AG09309 (cell line): Measurements from ENCODE around the gene SLC14A1.

Experiments used
- DNase-seq: peaks from one replicate; pipeline ENCODE4 v3.0.0-alpha.2; 2010; ENCODE audit warnings: low read depth
- H3K4me3 ChIP-seq: 2 replicates; pipeline ENCODE4 v1.5.1; 2011; ENCODE audit warnings: mild to moderate bottlenecking, low read depth, low read length, moderate library complexity; ENCODE audit not compliant: control insufficient read depth
- TF ChIP-seq, protein P1 (sequence below): IDR thresholded peaks from 2 replicates; pipeline ENCODE4 v1.5.1; 2011; ENCODE audit warnings: mild to moderate bottlenecking, low read depth, low read length, inconsistent platforms; ENCODE audit not compliant: insufficient read depth, control insufficient read depth; ENCODE audit errors: missing control alignments

The SLC14A1 gene

DNA sequence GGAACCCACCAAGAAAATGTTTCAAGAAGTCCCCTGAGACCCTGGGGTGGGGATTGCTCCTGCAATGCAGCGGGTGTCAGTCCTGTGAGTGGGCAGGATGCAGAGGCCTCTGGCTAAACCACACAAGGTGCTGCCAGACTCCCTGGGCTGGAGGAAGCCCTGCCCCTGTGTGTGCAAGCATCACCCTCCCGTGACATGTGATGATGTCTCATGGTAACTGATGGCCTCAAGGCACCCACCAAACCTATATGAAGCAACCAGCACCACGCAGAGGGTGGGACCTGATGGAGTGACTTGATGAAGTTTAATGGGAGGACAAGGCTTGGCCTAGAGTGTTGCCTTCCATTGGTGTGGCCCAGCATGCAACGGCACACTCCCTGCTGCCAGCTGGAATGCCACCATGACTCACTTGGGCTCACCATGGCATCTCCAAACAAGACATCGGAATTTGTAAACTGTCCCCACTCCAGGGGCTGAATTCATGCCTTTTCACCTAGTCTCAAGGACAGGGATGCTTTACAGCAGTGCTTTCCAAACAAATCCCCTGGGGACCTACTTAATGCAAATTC is 8.7 kb upstream of the SLC14A1 start:
- H3K4me3 ChIP-seq, result no peak overlapping the region
- TF ChIP-seq, protein P1, sequence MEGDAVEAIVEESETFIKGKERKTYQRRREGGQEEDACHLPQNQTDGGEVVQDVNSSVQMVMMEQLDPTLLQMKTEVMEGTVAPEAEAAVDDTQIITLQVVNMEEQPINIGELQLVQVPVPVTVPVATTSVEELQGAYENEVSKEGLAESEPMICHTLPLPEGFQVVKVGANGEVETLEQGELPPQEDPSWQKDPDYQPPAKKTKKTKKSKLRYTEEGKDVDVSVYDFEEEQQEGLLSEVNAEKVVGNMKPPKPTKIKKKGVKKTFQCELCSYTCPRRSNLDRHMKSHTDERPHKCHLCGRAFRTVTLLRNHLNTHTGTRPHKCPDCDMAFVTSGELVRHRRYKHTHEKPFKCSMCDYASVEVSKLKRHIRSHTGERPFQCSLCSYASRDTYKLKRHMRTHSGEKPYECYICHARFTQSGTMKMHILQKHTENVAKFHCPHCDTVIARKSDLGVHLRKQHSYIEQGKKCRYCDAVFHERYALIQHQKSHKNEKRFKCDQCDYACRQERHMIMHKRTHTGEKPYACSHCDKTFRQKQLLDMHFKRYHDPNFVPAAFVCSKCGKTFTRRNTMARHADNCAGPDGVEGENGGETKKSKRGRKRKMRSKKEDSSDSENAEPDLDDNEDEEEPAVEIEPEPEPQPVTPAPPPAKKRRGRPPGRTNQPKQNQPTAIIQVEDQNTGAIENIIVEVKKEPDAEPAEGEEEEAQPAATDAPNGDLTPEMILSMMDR, result no peak

DNA sequence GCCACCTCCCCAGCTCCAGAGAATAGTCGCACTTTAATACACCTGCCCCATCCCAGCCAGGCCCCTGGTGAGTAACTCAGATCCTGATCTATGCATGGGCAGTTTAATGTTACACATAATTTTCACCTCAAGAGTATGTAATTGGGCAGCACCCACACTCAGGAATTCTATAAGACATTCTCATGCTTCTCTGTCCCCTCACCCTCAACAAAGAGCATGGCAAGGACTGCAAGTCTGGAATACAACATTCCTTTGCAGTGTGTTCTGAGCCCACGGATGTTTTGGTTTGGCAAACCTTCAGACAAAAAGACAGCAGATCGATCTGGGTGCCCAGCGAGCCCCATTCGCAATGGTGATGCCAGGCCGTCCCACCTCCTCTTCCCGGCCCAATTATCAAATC is 4.9 kb upstream of the SLC14A1 start:
- H3K4me3 ChIP-seq, result no peak overlapping the region
- DNase-seq, result no peak
- TF ChIP-seq, protein P1, result no peak

More for the DNA sequence above, 8.7 kb upstream of the SLC14A1 start:
- no peak for DNase-seq

DNA sequence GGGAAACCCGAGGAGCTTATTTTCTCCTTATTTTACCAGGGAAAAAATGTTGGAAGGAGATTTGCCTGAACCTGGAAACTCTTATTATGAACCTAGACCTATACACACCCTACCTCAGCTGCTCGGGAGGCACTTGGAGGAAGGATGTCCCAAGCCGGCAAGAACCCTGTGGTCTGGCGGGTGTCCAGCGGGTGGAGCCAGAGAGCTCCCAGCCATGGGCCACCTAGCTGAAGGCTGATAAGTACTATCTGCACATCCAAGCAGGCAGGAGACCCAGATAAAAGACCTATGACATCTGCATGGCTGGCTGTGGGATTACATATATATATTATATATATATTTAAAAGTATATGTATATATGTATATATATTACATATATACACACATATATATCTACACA is 1.1 kb upstream of the SLC14A1 start:
- TF ChIP-seq, protein P1, result peak; percentile 83
- no peak for DNase-seq
- no peak overlapping the region for H3K4me3 ChIP-seq

DNA sequence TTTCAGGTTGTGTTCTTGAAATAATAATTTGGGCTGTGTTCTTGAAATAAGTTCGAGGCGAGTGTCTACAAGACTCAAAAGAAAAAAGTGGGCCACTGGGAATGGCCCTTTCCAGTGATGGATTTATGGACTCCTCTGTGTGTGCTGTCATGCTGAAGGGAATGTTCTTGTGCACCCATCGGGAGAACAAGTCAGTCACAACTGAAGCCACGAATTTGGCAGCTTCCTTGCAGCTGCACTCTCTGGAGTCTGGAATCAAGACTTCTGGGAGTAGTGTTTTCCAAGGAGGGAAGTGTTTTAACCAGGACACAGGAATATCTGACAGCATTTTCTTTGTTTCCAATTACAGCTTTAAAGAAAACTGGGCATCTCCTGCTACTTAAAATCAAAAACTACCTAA is 620 bp downstream of the SLC14A1 start:
- TF ChIP-seq, protein P1, result no peak
- H3K4me3 ChIP-seq, result peak overlapping the region; percentile 41
- DNase-seq, result no peak

DNA sequence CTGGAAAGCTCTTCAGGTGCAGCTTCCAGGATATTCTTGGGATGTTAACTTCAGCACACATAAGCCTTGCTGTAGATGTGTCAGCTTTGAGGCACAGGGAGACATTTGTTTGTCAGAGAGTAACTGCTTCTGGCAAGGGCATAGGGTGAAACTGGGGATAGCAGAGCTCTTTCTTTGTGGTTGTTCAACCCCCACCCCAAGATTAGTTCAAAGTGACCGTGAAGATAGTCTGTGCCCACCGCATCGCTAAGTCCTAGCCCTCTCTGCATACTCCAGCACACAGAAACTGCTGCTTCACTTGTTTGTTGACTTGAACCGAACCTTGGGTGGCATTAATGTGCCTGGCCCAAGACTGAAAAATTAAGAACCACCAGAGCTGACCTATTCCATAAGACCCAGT is 1.4 kb downstream of the SLC14A1 start:
- DNase-seq, result no peak
- H3K4me3 ChIP-seq, result peak overlapping the region; percentile 41
- TF ChIP-seq, protein P1, result no peak

DNA sequence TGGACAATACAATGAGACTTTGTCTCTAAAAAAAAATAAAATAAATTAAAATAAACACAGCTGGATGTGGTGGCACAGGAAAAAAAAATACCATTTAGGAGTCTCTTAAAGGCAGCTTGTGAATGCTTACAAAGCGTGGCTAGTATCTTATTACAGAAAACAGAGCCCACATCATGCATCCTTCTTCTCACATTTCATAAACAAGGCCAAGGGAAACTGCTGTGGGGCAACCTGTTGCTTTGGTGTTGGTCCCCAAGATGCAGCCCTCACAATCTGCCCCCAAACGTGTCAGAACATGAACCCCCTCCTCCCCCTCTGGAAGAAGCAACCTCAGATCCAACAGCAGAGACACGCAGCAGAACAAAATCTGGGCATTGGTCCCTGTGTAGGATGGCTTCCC is 2.6 kb downstream of the SLC14A1 start:
- DNase-seq, result no peak
- no peak overlapping the region for H3K4me3 ChIP-seq
- TF ChIP-seq, protein P1, result no peak

DNA sequence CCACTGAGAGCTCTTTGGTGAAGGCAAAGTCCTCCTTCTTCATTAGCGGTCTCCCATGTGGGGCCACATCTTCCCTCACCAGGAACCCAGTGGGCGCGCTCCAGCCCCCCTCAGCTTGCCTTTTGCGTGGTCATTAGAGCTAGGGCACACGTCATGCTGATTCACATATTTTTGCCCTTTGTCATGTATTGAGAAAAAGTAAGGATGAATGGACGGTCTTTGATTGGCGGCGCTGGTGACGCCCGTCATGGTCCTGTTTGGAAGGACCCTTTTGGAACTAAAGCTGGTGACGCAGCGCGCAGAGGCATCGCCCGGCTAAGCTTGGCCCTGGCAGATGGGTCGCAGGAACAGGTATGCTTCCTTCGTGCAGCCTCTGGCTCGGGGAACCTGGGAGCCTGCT is 3.1 kb downstream of the SLC14A1 start:
- DNase-seq, result no peak
- no peak overlapping the region for H3K4me3 ChIP-seq
- TF ChIP-seq, protein P1, result no peak
